ENCODE results near the gene KCNK17.

The KCNK17 gene

GRCh38 chr6:39261751-39262150, 52.5 kb downstream of the KCNK17 start:
- Histone ChIP-seq H3K4me2 (no peak overlapping the region), H3K4me3 (no peak overlapping the region), H3K36me3 (no peaks in the 10 kb centered on the region), H3K9ac (no peak overlapping the region), H3K27ac (no peak overlapping the region), H4K20me1 (no peaks in the 10 kb centered on the region), H3K4me1 (no peaks in the 10 kb centered on the region), H3K9me3 (no peaks in the 10 kb centered on the region), H3K27me3 (no peaks in the 10 kb centered on the region)
- no peak for TF ChIP-seq Cebpa-rat (IDR thresholded peaks at IDR 0.05)

GRCh38 chr6:39260953-39261352, 53.3 kb downstream of the KCNK17 start:
- Histone ChIP-seq H4K20me1 (no peaks in the 10 kb centered on the region), H3K27ac (no peak overlapping the region), H3K27me3 (no peaks in the 10 kb centered on the region), H3K4me2 (no peak overlapping the region), H3K4me3 (no peak overlapping the region), H3K4me1 (no peaks in the 10 kb centered on the region), H3K9ac (no peak overlapping the region), H3K9me3 (no peaks in the 10 kb centered on the region), H3K36me3 (no peaks in the 10 kb centered on the region)
- TF ChIP-seq Cebpa-rat (IDR thresholded peaks at IDR 0.05), result no peak

- no peak for TF ChIP-seq Cebpa-rat (IDR thresholded peaks at IDR 0.05)
- no peak overlapping the region for H3K9ac ChIP-seq
- H3K27me3 ChIP-seq, result no peaks in the 10 kb centered on the region
- no peak overlapping the region for H3K4me3 ChIP-seq
- H4K20me1 ChIP-seq, result no peaks in the 10 kb centered on the region
- H3K4me2 ChIP-seq, result no peak overlapping the region
- H3K36me3 ChIP-seq, result no peaks in the 10 kb centered on the region
- no peaks in the 10 kb centered on the region for H3K4me1 ChIP-seq
- H3K9me3 ChIP-seq, result no peaks in the 10 kb centered on the region
- H3K27ac ChIP-seq, result no peak overlapping the region
Observed at GRCh38 chr6:39260456-39260855, 53.8 kb downstream of the KCNK17 start.

DNA sequence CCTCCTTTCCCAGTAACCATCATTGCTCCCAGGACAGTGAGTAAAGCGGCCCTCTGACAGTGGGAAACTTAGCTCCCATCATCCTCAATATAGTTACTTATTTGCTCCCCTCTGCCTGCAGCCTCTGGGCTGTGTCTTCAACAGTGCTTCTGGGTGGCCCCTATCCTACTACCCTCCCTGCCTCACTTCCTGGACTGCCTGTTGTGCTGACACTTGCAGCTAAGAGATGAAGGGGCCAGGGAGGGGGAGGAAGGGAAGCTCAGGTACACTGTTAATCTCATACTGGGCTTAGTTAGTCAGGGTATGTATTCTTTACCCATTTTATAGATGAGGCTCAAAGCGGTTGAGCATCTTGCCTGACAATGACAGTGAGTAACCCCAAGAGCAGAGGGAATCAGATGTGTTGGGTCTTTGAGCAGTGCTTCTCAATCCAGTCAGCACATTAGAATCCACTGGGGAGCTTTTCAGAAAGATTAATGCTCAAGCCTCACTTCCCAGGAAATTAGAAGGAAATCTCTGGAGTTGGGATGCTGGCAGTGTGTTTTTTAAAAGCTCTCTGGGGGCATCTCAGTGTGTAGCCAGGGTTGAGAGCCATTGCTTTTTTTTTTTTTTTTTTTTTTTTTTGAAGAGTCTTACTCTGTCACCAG, 57.8 kb downstream of the KCNK17 start:
- H3K4me2 ChIP-seq, result no peak overlapping the region
- no peak overlapping the region for H3K27ac ChIP-seq

GRCh38 chr6:39254999-39255535, 59.2 kb downstream of the KCNK17 start:
- 0 out of 2 replicates have a peak, but pooled peaks cover 5% of the 10 kb centered on the region for H3K4me1 ChIP-seq

More for the DNA sequence above, 57.8 kb downstream of the KCNK17 start:
- no peak overlapping the region for H3K4me3 ChIP-seq
- H3K9ac ChIP-seq, result no peak overlapping the region
- 0 out of 2 replicates have a peak, but pooled peaks cover 2% of the 10 kb centered on the region for H3K4me1 ChIP-seq
- H3K36me3 ChIP-seq, result no peaks in the 10 kb centered on the region
- no peaks in the 10 kb centered on the region for H3K27me3 ChIP-seq
- no peaks in the 10 kb centered on the region for H4K20me1 ChIP-seq
- H3K9me3 ChIP-seq, result 0 out of 2 replicates have a peak, but pooled peaks cover 5% of the 10 kb centered on the region
- no peak for TF ChIP-seq Cebpa-rat (IDR thresholded peaks at IDR 0.05)

DNA sequence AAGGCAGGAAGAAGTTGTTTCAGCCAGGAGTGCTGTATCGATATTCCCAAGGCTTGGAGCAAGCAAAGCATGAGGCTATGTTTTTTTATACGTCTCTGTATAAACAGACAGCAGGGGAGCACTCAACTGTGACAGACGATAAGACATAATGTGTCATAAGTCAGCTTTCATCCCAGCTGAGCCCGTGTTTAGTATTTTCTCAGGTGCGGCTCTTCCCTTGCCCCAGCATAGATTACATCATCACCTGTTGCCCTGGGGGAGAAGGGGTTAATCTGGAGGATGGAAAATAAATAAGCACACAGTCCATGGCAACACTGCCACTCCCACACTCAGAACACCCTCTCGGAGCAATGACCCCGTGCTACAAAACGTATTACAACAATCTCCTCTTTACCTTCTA, 62.8 kb downstream of the KCNK17 start:
- no peaks in the 10 kb centered on the region for H4K20me1 ChIP-seq
- TF ChIP-seq Cebpa-rat (IDR thresholded peaks at IDR 0.05), result no peak
- H3K4me1 ChIP-seq, result 0 out of 2 replicates have a peak, but pooled peaks cover 5% of the 10 kb centered on the region
- no peak overlapping the region for H3K4me2 ChIP-seq
- H3K27ac ChIP-seq, result no peak overlapping the region
- H3K9ac ChIP-seq, result no peak overlapping the region
- no peaks in the 10 kb centered on the region for H3K36me3 ChIP-seq
- H3K4me3 ChIP-seq, result no peak overlapping the region
- H3K9me3 ChIP-seq, result 0 out of 2 replicates have a peak, but pooled peaks cover 5% of the 10 kb centered on the region
- H3K27me3 ChIP-seq, result no peaks in the 10 kb centered on the region

More at GRCh38 chr6:39254999-39255535, 59.2 kb downstream of the KCNK17 start:
- H4K20me1 ChIP-seq, result no peaks in the 10 kb centered on the region
- no peaks in the 10 kb centered on the region for H3K36me3 ChIP-seq
- no peak overlapping the region for H3K27ac ChIP-seq
- H3K27me3 ChIP-seq, result no peaks in the 10 kb centered on the region
- 0 out of 2 replicates have a peak, but pooled peaks cover 5% of the 10 kb centered on the region for H3K9me3 ChIP-seq
- H3K4me3 ChIP-seq, result no peak overlapping the region
- no peak overlapping the region for H3K9ac ChIP-seq
- TF ChIP-seq Cebpa-rat (IDR thresholded peaks at IDR 0.05), result no peak
- H3K4me2 ChIP-seq, result no peak overlapping the region

DNA sequence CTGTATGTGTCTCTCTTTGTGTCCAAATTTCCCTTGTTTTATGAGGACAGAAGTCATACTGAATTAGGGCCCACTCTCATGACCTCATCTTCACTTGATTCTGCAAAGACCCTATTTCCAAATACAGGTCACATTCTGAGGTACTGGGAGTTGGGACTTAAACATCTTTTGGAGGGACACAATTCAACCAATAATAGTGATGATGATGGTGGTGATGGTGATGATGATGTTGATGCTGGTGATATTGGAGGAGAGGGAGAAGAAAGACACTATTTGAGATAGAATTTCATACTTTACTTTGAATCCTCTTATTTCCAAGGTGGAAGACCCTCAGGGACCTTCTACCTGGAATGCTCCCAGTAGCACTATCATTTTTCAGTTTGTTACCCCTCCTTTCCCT, 63.7 kb downstream of the KCNK17 start:
- no peak overlapping the region for H3K9ac ChIP-seq
- H3K27ac ChIP-seq, result no peak overlapping the region
- no peaks in the 10 kb centered on the region for H3K27me3 ChIP-seq
- H3K4me3 ChIP-seq, result no peak overlapping the region
- H3K4me2 ChIP-seq, result no peak overlapping the region
- no peak for TF ChIP-seq Cebpa-rat (IDR thresholded peaks at IDR 0.05)
- 0 out of 2 replicates have a peak, but pooled peaks cover 5% of the 10 kb centered on the region for H3K9me3 ChIP-seq
- H3K4me1 ChIP-seq, result 0 out of 2 replicates have a peak, but pooled peaks cover 5% of the 10 kb centered on the region
- no peaks in the 10 kb centered on the region for H3K36me3 ChIP-seq
- H4K20me1 ChIP-seq, result no peaks in the 10 kb centered on the region

DNA sequence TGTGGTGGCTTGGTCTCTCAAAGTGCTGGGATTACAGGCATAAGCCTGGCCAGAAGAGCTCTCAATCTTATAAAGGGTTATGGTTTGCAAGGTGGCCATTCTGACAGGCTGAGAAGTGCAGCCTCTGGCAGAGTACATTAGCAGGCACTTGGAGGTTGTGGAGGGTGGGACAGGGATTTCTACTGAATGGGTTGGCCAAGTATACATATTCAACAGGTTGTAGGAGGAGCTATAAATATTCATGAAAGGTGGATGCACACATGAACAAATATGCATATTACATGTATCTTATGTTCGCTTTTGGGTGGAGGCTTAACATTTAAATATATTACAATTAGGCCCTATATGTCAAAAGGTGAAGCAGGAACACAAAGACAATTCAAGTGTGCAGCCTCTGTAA, 64.9 kb downstream of the KCNK17 start:
- no peaks in the 10 kb centered on the region for H3K27me3 ChIP-seq
- H3K36me3 ChIP-seq, result no peaks in the 10 kb centered on the region
- no peak overlapping the region for H3K4me3 ChIP-seq
- no peak overlapping the region for H3K4me2 ChIP-seq
- no peak overlapping the region for H3K27ac ChIP-seq
- 0 out of 2 replicates have a peak, but pooled peaks cover 5% of the 10 kb centered on the region for H3K4me1 ChIP-seq
- TF ChIP-seq Cebpa-rat (IDR thresholded peaks at IDR 0.05), result no peak
- H4K20me1 ChIP-seq, result no peaks in the 10 kb centered on the region
- H3K9me3 ChIP-seq, result no peaks in the 10 kb centered on the region
- H3K9ac ChIP-seq, result no peak overlapping the region
